HS-5 (cell line): ENCODE results near the gene RAB28.
"Not testable (repeated sequence)": the region's sequence is repeated elsewhere in the genome, so short reads cannot be mapped to it uniquely, and the experiment has no call there.

ENCODE experiments used
- DNase-seq: peaks from one replicate; pipeline ENCODE4 v3.0.0-alpha.2; 2012; ENCODE audit warnings: low read depth

Gene RAB28

DNA sequence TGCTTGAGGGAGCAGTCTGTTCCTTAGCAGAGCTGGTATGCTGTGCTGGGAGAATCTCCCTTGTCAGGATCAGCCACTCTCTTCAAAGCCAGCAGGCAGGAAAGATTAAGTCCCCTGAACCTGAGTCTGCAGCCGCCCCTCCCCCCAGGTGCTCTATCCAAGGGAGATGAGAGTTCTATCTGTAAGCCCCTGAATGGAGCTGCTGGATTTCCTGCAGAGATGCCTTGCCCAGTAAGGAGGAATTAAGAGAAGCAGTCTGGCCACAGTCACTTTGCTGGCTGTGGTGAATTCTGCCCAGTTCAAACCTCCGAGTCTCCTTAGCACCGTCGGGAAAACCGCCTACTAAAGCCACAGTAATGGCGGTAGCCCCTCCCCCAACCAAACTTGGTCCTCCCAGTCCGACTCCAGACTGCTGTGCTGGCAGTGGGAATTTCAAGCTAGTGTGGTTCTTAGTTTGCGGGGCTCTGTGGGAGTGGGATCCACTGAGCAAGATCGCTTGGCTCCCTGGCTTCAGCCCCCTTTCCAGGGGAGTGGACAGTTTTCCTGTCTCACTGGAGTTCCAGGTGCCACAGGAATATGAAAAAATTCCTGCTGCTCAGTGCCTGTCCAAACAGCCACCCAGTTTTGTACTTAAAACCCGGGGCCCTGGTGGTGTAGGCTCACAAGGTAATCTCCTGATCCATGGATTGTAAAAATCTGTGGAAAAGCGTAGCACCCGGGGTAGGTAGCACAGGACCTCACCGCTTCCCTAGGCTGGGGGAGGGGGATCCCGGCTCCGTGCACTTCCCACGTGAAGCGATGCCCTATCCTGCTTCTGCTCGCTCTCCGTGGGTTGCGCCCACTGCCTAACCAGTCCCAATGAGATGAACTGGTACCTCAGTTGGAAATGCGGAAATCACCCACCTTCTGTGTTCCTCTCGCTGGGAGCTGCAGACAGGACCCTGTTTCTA, 38.0 kb downstream of the RAB28 start:
- no peak for DNase-seq

DNA sequence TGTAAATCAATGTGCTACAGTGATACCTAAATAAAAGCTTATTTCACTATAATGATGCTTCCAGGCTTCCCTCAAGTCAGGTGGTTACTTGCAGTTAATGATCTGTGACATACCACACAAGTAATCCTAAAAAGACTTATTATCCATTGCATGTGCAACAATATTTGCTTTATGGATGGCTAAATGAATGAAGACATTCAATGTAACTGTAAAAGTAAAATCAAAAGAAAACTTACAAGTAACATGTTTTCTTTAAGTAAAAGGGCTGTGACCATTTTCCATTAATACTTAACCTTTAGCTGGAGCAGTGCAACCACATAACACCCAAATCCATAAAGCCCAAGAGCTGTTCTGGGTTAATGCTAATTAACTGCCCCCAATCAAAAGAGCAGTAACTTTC, 42.6 kb downstream of the RAB28 start:
- DNase-seq = no peak

DNA sequence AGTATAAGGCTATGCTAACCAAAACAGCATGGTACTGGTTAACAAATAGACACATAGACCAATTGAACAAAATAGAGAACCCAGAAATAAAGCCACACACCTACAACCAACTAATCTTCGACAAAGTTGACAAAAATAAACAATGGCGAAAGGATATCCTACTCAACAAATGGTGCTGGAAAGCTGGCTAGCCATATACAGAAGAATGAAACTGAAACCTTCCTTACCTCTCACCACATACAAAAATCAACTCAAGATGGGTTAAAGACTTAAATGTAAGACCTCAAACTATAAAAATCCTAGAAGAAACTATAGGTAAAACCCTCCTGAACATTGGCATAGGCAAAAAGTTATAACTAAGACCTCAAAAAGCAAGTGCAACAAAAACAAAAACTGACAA, 47.2 kb downstream of the RAB28 start:
- DNase-seq = no peak

DNA sequence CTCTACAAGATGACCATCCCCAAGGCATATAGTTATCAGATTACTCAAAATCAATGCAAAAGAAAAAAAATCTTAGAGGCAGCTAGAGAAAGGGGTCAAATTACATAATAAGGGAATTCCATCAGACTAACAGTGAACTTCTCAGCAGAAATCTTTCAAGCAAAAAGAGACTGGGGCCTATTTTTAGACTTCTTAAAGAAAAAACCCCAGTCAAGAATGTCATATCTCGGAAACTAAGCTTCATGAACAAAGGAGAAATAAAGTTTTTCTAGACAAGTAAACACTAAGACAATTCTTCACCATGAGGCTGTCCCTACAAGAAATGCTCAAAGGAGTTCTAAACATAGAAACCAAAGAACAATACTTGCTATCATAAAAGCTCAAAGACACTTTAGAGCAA, 51.7 kb downstream of the RAB28 start:
- DNase-seq = no peak

DNA sequence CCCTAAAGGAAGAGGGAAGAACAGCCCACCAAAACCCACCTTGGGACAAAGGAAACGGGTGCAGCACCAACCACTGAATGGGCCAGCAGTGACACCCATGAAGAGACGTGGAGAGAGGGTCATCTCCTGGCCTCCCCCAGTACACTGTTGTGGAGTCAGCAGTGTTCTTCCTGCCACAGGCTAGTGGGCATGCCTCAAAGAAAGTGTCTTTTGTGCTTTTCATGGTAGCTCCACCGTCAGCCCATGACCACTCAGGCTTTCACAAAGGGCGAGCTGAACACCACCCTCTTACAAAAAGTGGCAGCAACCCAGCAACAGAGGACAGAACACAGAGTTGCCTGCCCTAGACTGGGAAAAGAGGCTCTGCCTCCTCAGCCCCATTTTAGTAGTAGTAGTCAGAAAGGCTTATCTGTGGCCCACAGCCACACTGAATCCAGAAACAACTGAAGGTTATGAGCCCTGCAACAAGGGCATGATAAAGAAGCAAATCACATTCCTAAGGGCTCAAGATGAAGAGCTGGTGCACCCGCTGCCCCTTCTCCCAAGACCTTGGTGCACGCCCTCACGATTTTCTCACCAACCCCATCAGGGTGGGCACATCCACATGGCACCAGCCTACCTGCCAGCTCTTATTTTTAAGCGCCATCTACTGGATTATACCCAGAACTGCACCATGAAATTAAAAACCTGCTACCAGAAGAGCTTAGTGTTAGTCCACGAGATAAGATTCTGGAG, 53.1 kb downstream of the RAB28 start:
- no peak for DNase-seq

DNA sequence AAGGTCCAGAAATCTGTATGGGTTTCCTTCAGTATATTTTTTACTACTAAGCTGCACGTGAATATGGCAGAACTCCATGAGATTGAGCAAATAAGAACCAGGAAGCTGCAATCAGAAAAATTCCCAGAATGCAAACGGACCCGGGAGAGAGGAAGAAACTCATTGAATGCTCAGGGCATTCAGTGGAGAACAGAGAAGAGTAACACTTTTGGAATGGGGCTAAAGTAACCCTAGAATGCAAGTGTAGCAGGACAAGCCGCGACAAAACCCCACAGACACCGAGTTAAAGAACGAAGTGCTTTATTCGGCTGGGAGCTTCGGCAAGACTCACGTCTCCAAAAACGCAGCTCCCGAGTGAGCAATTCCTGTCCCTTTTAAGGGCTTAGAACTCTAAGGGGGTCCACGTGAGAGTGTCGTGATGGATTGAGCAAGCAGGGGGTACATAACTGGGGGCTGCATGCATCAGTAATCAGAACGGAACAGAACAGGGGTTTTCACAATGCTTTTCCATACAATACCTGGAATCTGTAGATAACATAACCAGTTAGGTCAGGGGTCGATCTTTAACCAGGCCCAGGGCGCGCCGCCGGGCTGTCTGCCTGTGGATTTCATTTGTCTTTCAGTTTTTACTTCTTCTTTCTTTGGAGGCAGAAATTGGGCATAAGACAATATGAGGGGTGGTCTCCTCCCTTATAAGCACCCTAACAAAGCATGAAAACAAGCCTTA, 56.4 kb downstream of the RAB28 start:
- no peak for DNase-seq

DNA sequence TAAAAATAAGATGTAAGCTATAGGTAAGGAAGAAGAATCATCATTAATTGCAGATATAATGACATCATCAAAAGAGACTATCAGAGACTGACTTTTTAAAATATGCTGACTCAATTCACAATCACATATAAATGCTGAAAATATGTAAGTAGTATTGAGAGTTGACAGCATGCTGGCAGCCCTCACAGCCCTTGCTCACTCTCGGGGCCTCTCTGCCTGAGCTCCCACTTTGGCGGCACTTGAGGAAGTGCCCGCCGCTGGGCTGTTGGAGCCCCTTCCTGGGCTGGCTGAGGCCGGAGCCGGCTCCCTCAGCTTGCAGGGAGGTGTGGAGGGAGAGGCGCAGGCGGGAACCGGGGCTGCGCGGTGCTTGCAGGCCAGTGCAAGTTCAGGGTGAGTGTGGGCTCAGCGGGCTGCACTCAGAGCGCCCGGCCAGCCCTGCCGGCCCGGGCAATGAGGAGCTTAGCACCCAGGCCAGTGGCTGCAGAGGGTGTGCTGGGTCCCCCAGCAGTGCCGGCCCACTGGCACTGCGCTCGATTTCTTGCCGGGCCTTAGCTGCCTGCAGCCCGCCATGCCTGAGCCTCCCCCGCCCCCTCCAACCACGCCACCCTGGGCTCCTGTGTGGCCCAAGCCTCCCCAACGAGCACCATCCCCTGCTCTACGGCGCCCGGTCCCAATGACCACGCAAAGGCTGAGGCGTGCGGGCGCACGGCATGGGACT, 68.9 kb downstream of the RAB28 start:
- DNase-seq = no peak

DNA sequence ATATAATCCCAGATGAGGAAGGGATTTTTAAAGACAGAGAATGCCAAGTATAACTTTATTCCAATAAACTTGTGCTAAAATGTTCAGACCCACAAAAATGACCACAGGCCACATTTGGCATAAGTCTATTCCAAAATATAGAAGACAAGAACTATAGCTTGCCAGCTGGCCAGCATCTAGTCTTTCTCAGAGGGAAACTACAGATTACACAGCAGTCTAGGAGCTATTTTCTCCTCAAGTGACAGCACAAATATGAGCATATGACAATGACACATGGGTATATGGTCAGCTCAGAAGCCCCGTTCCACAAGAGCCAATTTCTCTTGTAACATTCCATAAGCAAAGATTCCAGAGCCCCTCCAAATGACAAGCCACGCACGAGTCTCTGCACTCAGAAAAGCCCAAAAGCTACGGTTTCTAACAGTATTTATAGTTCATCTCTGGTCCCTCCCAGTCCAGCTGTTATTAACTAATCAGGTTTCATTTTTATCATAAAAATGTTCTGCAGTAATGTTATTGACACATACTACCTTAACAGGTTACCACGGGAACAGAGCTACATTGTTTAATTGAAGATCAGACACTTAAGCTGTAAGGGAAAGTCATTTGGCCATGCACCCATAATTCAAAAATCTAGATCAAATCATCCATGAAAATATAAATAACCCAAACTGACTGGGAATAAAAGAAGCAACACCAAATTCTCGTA, 70.3 kb downstream of the RAB28 start:
- DNase-seq = no peak

DNA sequence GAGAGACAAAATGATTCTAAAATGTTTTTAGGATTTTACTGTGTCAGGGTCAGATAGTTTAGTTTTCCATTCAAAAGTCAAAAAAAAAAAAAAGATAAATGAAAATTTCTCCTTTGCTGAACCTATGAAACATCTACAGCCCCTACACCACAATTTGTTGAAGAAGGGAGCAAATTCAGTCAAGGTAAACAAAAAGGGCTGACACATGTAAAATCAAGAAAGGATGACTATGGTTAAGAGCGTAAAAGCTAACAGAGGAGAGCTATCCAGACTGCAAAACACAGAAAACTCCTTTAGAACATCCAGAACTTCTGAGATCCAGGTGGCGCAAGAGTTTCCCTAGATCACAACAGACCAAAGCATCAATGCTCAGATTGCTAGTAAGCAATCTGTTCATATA, 72.2 kb downstream of the RAB28 start:
- DNase-seq = no peak

DNA sequence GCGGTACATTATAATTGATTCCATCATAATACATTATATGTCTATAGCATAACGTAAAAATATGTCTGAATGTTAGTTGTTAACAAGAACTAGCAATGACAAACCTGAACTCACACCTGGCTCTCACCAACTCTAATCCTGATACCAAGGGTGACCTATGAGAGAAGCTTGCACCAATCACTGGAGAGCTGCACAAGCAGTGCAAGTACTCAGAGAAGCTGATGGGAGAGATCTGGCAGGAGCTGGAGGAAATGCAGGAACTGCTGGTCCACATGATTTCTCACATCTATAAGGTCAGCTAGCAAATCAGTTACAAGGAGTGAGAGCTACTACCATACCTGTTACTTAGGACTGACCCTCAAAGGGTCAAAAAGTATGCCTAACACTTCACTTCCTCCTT, 74.8 kb downstream of the RAB28 start:
- DNase-seq = no peak

DNA sequence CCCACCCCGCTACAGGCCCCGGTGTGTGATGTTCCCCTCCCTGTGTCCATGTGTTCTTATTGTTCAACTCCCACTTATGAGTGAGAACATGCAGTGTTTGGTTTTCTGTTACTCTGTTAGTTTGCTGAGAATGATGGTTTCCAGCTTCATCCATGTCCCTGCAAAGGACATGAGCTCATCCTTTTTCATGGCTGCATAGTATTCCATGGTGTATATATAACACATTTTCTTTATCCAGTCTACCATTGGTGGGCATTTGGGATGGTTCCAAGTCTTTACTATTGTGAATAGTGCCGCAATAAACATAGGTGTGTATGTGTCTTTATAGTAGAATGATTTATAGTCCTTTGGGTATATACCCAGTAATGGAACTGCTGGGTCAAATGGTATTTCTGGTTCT, 78.0 kb downstream of the RAB28 start:
- DNase-seq = not testable (repeated sequence)

DNA sequence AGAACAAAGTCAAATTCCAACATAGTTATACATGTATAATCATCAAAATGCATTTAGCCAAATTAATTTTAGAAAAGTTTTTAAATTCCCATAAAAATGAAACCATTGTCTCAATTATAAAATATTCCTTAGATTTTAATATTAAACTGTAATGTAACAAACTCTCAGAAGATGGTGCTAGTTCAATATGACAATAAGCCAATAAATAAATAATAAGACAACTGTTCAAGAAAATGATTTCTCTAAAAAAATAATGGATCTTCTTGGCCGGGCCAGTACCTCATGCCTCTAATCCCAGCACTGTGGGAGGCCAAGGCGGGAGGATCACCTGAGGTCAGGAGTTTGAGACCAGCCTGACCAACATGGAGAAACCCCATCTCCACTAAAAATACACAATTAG, 80.3 kb downstream of the RAB28 start:
- no peak for DNase-seq

DNA sequence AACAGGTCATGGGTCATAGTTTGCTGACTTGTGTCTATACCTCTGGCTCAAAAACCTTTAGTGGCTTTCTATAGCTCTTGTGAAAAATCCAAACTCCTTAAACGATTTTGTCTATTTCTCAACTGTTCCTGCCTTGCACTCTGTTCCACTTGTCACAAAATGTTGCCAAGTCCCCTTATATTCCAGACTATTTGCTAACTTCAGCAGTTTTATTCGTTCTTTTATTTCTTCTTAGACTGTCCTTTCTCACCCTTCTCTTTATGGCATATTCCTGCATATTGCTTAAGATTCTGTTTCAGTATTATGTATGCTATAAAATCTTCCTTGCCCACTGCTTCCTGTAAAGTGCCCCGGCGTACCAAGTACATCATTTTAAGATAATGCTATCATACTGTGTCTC, 80.8 kb downstream of the RAB28 start:
- no peak for DNase-seq

DNA sequence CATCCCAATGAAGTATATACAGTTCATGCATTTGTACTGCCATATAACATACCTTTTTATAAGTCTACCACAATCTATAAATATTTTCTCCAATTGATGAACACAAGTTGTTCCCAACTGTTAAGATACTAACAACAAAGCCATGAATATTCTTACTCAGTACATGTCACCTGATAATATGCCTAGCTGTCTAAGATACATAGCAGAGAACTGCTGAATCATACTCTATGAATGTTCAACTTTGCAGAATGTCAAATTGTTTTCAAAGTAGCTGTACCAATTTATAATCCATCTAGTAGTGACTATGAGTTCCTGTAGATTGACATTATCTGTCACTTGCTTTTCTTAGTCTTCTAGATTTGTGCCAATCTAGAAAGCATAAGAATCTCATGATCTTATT, 84.9 kb downstream of the RAB28 start:
- DNase-seq = peak; percentile 8

DNA sequence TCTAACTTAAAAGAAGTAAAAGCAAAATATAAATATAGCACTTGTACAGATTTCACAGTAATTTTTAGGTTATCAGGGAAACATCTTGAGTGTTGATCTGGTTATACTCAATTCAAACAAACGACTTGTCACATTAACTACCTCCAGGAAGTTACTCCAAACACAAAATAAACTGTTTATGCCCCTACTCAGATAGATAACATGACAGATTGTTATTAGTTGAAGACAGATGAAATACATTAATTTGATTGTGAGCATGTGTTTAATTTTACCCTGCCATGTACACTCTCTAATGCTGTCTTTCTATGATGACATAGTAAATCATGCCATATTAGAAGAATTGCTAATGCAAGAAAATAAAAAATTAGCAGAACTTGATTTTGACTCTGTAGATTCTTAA, 88.0 kb downstream of the RAB28 start:
- no peak for DNase-seq

DNA sequence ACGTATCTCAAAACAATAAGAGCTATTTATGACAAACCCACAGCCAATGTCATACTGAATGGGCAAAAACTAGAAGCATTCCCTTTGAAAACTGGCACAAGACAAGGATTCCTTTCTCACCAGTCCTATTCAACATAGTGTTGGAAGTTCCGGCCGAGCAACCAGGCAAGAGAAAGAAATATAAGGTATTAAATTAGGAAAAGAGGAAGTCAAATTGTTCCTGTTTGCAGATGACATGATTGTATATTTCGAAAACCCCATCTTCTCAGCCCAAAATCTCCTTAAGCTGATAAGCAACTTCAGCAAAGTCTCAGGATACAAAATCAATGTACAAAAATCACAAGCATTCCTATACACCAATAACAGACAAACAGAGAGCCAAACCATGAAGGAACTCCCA, 94.2 kb downstream of the RAB28 start:
- not testable (repeated sequence) for DNase-seq

DNA sequence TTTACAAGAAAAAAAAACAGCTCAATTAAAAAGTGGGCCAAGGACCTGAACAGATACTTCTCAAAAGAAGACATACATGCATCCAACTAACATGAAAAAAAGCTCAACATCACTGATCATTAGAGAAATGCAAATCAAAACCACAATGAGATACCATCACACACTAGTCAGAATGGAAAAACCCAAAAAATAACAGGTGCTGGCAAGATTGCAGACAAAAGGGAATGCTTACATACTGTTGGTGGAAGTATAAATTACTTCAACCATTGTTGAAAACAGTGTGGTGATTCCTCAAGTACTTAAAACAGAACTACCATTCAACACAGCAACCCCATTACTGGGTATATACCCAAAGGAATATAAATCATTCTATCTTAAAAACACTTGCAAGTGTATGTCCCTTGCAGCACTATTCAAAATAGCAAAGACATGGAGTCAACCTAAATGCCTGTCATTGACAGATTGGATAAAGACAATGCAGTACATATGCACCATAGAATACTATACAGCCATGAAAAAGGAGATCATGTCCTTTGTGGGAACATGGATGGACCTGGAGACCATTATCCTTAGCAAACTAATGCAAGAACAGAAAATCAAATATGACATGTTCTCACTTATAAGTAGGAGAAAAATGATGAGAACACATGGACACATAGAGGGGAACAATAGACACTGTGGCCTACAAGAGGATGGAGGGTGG, 97.6 kb downstream of the RAB28 start:
- no peak for DNase-seq

DNA sequence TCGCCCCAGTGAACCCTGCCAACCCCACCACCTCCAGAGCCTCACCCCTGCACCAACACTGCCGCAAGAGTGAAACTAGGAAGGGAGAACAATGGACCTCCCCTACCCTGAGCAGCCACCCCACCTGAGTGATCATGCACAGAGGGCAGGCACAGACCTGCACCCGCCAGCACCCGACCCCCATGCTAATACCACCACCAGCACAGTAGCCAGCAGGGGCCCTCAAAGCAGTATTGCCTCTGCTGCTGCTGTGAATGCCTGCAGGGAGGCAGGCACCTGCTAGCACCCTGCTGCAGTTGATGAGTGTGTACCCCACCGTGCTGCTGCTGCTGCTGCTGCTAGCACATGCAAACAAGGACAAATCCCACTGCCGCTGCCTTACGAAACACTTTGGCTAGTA, 100.1 kb downstream of the RAB28 start:
- no peak for DNase-seq

DNA sequence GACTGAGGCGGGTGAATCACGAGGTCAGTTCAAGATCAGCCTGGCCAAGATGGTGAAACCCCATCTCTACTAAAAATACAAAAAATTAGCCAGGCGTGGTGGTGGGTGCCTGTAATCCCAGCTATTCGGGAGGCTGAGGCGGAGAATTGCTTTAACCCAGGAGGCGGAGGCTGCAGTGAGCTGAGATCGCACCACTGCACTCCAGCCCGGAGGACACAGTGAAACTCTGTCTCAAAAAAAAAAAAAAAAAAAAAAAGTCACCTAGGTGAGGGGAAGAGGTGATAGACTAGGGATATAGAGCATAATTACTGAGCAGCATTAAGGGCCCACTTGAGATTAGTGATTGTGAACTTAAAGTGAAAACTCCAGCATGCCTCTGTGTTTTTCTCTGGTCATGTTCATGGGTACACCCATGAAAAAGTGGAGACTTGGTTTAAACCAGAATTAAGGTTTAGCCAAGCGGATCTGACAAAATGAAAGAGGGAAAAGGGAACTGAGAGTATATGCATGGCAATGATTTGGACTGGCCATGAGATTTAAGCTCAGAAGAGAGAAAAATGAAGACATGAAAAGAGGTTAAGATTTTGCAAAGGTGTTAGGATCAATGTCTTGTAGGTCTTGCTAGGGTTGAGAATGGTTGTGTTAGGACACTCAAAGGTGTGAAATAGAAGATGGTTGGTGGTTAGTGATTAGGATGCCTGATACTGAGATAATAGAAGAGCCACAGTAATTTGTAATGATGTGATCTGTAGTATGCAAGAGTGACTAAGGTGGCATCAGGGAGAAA, 105.0 kb downstream of the RAB28 start:
- DNase-seq = no peak

DNA sequence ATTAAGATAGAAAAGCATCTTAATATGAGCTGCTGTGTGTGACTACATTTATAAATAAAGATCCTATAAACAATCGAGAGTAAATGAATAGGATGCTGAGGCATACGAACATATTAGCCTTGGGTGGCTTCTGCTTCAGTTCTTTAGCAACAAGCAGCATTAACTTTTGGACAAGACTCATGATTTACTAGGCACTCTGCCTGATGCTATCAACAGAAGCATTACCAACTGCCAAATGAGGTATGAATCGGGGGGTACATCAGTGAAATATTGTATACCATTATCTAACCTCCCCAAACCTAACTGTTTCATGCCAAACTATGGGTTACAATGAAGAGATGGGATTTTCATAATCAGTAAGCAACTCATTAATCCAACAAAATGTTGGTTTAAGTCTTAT, 113.1 kb downstream of the RAB28 start:
- no peak for DNase-seq
